HEK293T (cell line): ENCODE measurements around the gene KLK12.

ENCODE experiments used
- CTCF ChIA-PET: fragments of 350-600 bp; formaldehyde crosslinking; extraction: SDS; loops from one replicate; lab custom pipeline; 2021; ENCODE audit warnings: antibody characterized with exemption, inconsistent platforms; lab: Yijun Ruan, JAX
- POLR2A ChIA-PET: fragments of 350-600 bp; formaldehyde crosslinking; extraction: SDS; loops from one replicate; lab custom pipeline; 2020; ENCODE audit warnings: antibody characterized with exemption, inconsistent platforms; lab: Yijun Ruan, JAX
- DNase-seq: peaks from one replicate; pipeline ENCODE4 v3.0.0; 2012; ENCODE audit warnings: mixed read lengths; ENCODE audit errors: extremely low spot score
- ARNT ChIP-seq: fragments of 450-650 bp; IDR thresholded peaks from 2 replicates; pipeline ENCODE4 v1.6.1; 2017; ENCODE audit warnings: mild to moderate bottlenecking
- BHLHE40 ChIP-seq: fragments of 450-650 bp; IDR thresholded peaks from 2 replicates; pipeline ENCODE4 v1.6.1; 2016; ENCODE audit warnings: mild to moderate bottlenecking, moderate library complexity, borderline replicate concordance
- CTBP1 ChIP-seq: fragments of 450-650 bp; IDR thresholded peaks from 2 replicates; pipeline ENCODE4 v1.6.1; 2016; ENCODE audit warnings: borderline replicate concordance
- ELF4 ChIP-seq: fragments of 450-650 bp; IDR thresholded peaks from 2 replicates; pipeline ENCODE4 v1.6.1; 2017; ENCODE audit warnings: antibody characterized with exemption
- FOXA1 ChIP-seq: fragments of 450-650 bp; IDR thresholded peaks from 2 replicates; pipeline ENCODE4 v1.6.1; 2016; ENCODE audit warnings: mild to moderate bottlenecking
- FOXK2 ChIP-seq: fragments of 450-650 bp; IDR thresholded peaks from 2 replicates; pipeline ENCODE4 v1.6.1; 2016; ENCODE audit warnings: mild to moderate bottlenecking
- FOXM1 ChIP-seq: fragments of 450-650 bp; IDR thresholded peaks from 2 replicates; pipeline ENCODE4 v1.6.1; 2017; ENCODE audit warnings: mild to moderate bottlenecking, borderline replicate concordance
- HDGF ChIP-seq: fragments of 450-650 bp; IDR thresholded peaks from 2 replicates; pipeline ENCODE4 v1.6.1; 2017; ENCODE audit warnings: antibody characterized with exemption, borderline replicate concordance
- L3MBTL2 ChIP-seq: fragments of 450-650 bp; conservative IDR thresholded peaks from 2 replicates; pipeline ENCODE4 v1.6.1; 2016; ENCODE audit warnings: mild to moderate bottlenecking
- LEF1 ChIP-seq: fragments of 450-650 bp; IDR thresholded peaks from 2 replicates; pipeline ENCODE4 v1.6.1; 2017; ENCODE audit warnings: mild to moderate bottlenecking, borderline replicate concordance
- NFRKB ChIP-seq: fragments of 450-650 bp; IDR thresholded peaks from 2 replicates; pipeline ENCODE4 v1.6.1; 2016; ENCODE audit warnings: mild to moderate bottlenecking, moderate library complexity
- PKNOX1 ChIP-seq: fragments of 450-650 bp; IDR thresholded peaks from 2 replicates; pipeline ENCODE4 v1.6.1; 2016
- SP1 ChIP-seq: fragments of 450-650 bp; IDR thresholded peaks from 2 replicates; pipeline ENCODE4 v1.6.1; 2017
- SUZ12 ChIP-seq: fragments of 450-650 bp; IDR thresholded peaks from 2 replicates; pipeline ENCODE4 v1.6.1; 2016; ENCODE audit warnings: mild to moderate bottlenecking
- TARDBP ChIP-seq: fragments of 450-650 bp; IDR thresholded peaks from 2 replicates; pipeline ENCODE4 v1.6.1; 2016
- ZNF384 ChIP-seq: fragments of 450-650 bp; IDR thresholded peaks from 2 replicates; pipeline ENCODE4 v1.6.1; 2016

KLK12 gene

GRCh38 chr19:51034704-51035103, at the start of gene KLK12:
Gene KLK12, minus strand, starts transcription at chr19:51035002. Its CDS starts 381 bp downstream, at chr19:51034621.
- no peak for TF ChIP-seq FOXK2
- no peak for TF ChIP-seq ZNF384
- TF ChIP-seq ELF4, result no peak
- TF ChIP-seq CTBP1, result no peak
- TF ChIP-seq LEF1, result no peak
- TF ChIP-seq ARNT, result no peak
- no peak for TF ChIP-seq SP1
- TF ChIP-seq SUZ12, result no peak
- ChIA-PET POLR2A (no interaction called here), CTCF (no interaction called here)
- no peak for DNase-seq

- POLR2A ChIA-PET, result no interaction called here
- CTCF ChIA-PET, result no interaction called here
- DNase-seq, result no peak
- TF ChIP-seq L3MBTL2 (no peak), FOXK2 (no peak), HDGF (no peak), FOXA1 (no peak), PKNOX1 (no peak), LEF1 (no peak), ARNT (no peak), BHLHE40 (no peak), CTBP1 (no peak), NFRKB (no peak), SUZ12 (no peak), SP1 (no peak), TARDBP (no peak), ELF4 (no peak)
These were observed 49.7 kb upstream of the KLK12 start for GRCh38 chr19:51084505-51084904.

GRCh38 chr19:51083783-51084182, 49.0 kb upstream of the KLK12 start:
- CTCF ChIA-PET, result no interaction called here
- TF ChIP-seq CTBP1 (no peak), NFRKB (no peak), PKNOX1 (no peak), ARNT (no peak), TARDBP (no peak), BHLHE40 (no peak), HDGF (no peak), ZNF384 (no peak), FOXK2 (no peak), LEF1 (no peak), SP1 (no peak), SUZ12 (no peak), FOXA1 (no peak)
- POLR2A ChIA-PET, result no interaction called here
- no peak for DNase-seq

- TF ChIP-seq SP1, result no peak
- TF ChIP-seq HDGF, result no peak
- TF ChIP-seq L3MBTL2, result no peak
- no peak for TF ChIP-seq ARNT
- TF ChIP-seq ELF4, result no peak
- no peak for TF ChIP-seq FOXK2
- TF ChIP-seq NFRKB, result no peak
- no peak for TF ChIP-seq TARDBP
- no peak for TF ChIP-seq LEF1
- TF ChIP-seq ZNF384, result no peak
- TF ChIP-seq FOXM1, result no peak
- TF ChIP-seq SUZ12, result no peak
- no peak for TF ChIP-seq CTBP1
- no peak for TF ChIP-seq FOXA1
- no peak for TF ChIP-seq PKNOX1
- TF ChIP-seq BHLHE40, result no peak
- DNase-seq, result no peak
- ChIA-PET POLR2A (no interaction called here), CTCF (no interaction called here)
These were observed 48.4 kb upstream of the KLK12 start for GRCh38 chr19:51083181-51083580.

GRCh38 chr19:51082611-51083010, 47.8 kb upstream of the KLK12 start, which contains the start of gene KLK14:
Gene KLK14, minus strand, starts transcription at chr19:51082887. Its CDS starts 273 bp downstream, at chr19:51082614.
- TF ChIP-seq HDGF, result no peak
- no peak for TF ChIP-seq FOXK2
- no peak for TF ChIP-seq SUZ12
- no peak for DNase-seq
- POLR2A ChIA-PET, result no interaction called here
- CTCF ChIA-PET, result no interaction called here

GRCh38 chr19:51081476-51081875, 46.7 kb upstream of the KLK12 start:
- no peak for DNase-seq
- ChIA-PET POLR2A (no interaction called here), CTCF (no interaction called here)
- no peak for TF ChIP-seq SUZ12
- no peak for TF ChIP-seq ELF4
- no peak for TF ChIP-seq LEF1
- no peak for TF ChIP-seq ARNT
- TF ChIP-seq FOXA1, result no peak
- TF ChIP-seq NFRKB, result no peak
- TF ChIP-seq BHLHE40, result no peak

- POLR2A ChIA-PET, result no interaction called here
- TF ChIP-seq NFRKB (no peak), L3MBTL2 (no peak), ARNT (no peak), CTBP1 (no peak), FOXA1 (no peak), ZNF384 (no peak), SP1 (no peak)
- DNase-seq, result no peak
- CTCF ChIA-PET, result no interaction called here
These were observed 44.8 kb upstream of the KLK12 start for GRCh38 chr19:51079481-51080110.
